GM12892 (cell line): ENCODE results near the gene NIF3L1.
"Not testable (repeated sequence)": the region's sequence is repeated elsewhere in the genome, so short reads cannot be mapped to it uniquely, and the experiment has no call there.

ENCODE experiments used
- DNase-seq: peaks from one replicate; pipeline ENCODE4 v3.0.0; 2011; ENCODE audit not compliant: insufficient read length
- FAIRE-seq: peaks from 2 replicates; lab custom pipeline; 2011; peaks lifted over from hg19 to GRCh38; lab: Jason Lieb, UNC
- POLR2A ChIP-seq: IDR thresholded peaks from 2 replicates; pipeline ENCODE4 v1.6.1; 2011; ENCODE audit warnings: low read depth, low read length, control low read depth
- POLR2AphosphoS5 ChIP-seq: IDR thresholded peaks from 2 replicates; pipeline ENCODE4 v1.6.1; 2011; ENCODE audit warnings: low read depth, low read length, control low read depth
- TAF1 ChIP-seq: IDR thresholded peaks from 2 replicates; pipeline ENCODE4 v1.6.1; 2011; ENCODE audit warnings: low read depth, mild to moderate bottlenecking, control low read depth, low read length, borderline replicate concordance

NIF3L1 gene

GRCh38 chr2:200852605-200853004, 36.6 kb upstream of the NIF3L1 start:
- FAIRE-seq (no peak), DNase-seq (no peak)
- TF ChIP-seq POLR2AphosphoS5 = no peak
- no peak for TF ChIP-seq TAF1
- TF ChIP-seq POLR2A = no peak

DNA sequence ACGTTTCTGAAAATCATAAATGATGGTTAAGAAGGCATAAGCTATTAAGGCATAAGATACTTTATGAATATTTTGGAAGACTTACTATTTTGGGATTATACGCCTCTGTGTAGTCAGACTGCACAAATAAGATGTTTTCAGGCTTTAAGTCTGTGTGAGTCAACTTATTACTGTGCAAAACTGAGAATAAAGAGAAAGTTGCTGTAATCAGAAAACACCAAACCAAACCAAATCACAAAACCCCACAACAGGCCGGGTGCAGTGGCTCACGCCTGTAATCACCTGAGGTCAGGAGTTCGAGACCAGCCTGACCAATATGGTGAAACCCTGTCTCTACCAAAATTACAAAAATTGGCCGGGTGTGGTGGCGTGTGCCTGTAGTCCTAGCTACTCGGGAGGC, 32.4 kb upstream of the NIF3L1 start:
- DNase-seq (no peak), FAIRE-seq (no peak)
- TF ChIP-seq POLR2A = no peak
- no peak for TF ChIP-seq POLR2AphosphoS5
- TF ChIP-seq TAF1 = no peak

DNA sequence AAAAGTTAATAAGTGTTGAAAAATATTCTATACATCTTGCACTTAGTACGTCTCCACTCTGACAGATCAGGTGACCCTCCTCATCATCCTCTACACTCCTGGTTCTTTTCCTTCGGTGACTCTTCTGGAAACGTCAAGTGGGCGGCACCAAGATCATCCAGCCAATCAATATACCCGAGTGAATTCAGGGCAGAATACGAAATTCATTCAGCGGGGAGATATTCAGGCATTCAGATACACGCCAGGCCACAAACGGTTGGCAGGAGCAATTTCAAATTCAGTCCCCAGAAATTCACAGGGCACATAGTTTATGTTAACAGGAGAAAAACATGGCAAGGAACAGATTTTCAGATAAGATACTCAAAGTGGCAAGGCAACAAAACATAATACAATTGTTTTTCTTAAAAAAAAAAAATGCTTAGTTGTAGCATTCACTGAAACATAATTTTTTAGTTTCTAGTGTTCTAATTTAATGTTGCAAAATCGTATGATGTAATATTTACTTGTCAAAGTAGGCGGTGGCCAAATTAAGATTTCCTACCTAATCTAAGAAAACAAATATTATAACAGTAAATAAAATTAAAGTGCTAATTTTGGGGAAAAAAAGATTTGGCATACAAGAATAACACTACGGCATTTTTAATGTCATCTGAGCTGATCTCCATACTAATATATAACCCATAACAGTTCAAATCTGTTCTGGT, 28.9 kb upstream of the NIF3L1 start:
- no peak for FAIRE-seq
- TF ChIP-seq POLR2A (no peak), POLR2AphosphoS5 (no peak), TAF1 (no peak)
- no peak for DNase-seq

DNA sequence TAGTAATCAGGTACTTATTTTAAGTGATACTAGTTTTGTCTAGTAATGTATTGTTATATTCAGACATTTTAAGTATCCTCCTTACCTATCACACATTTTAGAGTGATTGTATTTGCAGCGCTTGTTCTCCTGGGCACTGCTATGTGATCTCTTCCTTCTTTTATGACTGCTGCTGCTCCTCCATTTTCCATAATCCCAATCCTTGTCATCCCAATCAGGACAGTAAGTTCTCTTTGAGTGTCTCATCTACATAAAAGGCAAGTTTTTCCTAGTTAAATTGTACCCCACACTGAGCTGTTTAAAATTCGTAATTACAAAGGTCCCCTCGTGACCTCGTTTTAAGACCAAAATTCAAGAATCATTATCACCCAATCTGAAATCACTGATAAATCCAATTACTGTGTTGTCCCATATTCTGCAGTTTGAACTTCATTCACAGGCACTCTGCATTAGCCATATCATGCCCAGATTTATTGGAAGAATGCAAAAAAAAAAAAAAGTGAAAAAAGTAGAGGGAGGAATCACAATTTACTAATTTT, 27.5 kb upstream of the NIF3L1 start:
- DNase-seq (no peak), FAIRE-seq (no peak)
- TF ChIP-seq TAF1 (no peak), POLR2A (no peak), POLR2AphosphoS5 (no peak)

DNA sequence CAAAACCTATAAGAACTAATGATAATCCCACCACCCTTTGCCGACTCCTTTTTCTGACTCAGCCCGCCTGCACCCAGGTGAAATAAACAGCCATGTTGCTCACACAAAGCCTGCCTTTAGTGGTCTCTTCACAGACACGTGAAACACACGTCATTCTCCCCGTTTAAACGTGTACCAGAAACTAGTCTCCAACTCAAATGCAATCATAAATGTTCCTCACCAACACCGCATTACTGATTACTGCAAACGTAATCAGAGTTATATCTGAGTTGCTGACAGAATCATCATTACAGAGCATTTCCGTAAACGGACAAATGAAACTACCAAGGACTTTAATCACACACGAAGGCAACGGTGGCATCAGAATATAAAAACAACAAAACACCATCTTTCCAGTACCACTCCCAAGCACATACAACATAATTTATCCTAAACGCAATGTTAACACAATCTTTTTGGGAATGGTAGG, 26.6 kb upstream of the NIF3L1 start:
- TF ChIP-seq POLR2AphosphoS5 (no peak; the same call in 1 of the 2 replicates), POLR2A (peak; percentile 41), TAF1 (no peak)
- peak; percentile 78 for FAIRE-seq
- DNase-seq = no peak

DNA sequence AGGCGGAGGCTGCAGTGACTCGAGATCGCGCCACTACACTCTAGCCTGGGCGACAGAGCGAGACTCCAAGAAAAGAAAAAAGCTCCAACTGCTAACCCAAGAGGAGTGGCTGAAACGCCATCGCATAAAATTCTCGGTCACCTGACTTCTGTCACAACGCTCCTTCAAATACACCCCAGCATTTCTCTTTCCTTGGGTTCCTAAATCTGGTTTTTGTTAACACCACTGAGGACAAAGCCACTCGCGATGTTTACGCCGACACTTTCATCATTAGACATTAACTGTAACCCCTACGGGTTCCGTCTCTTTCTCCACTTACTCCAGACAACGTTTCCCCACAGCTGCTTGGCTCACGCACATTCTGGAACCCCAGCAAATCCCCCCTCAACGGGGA, 25.4 kb upstream of the NIF3L1 start:
- TF ChIP-seq POLR2AphosphoS5 (no peak), POLR2A (no peak), TAF1 (no peak)
- no peak for FAIRE-seq
- no peak for DNase-seq

- FAIRE-seq (peak; percentile 99), DNase-seq (peak; percentile 82)
- TF ChIP-seq POLR2AphosphoS5 (peak; percentile 99), POLR2A (peak; percentile 99), TAF1 (peak; percentile 89; the same call in 1 of the 2 replicates)
These were observed 24.8 kb upstream of the NIF3L1 start, which contains the start of gene CLK1 for GRCh38 chr2:200864176-200865034. TSS of gene CLK1 (minus strand) at chr2:200864658. CDS start at chr2:200861862, 2,796 bp downstream.

GRCh38 chr2:200869014-200869413, 20.2 kb upstream of the NIF3L1 start:
- no peak for FAIRE-seq
- DNase-seq = no peak

DNA sequence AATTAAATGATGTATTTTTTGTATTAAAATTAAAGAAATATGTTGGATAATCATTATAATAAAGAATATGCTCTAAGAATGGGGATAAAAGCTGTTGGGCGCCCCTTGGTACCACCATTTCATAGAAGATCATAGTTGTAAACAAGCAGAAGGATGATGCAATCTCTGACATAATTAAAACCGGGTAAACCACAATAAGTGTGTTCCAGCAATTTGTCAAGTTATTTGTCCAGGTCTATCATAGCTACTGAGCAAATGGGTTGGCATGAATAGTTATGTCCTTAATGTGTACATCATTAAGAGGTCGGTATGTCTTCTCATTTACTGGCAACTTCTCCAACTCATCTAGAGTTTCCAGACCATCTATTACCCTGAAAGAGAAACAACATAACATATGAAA, 18.0 kb upstream of the NIF3L1 start:
- DNase-seq = no peak
- TF ChIP-seq POLR2A (no peak), TAF1 (no peak), POLR2AphosphoS5 (no peak)
- FAIRE-seq = no peak

More at GRCh38 chr2:200869014-200869413, 20.2 kb upstream of the NIF3L1 start:
- TF ChIP-seq POLR2A = no peak
- TF ChIP-seq POLR2AphosphoS5 = no peak
- TF ChIP-seq TAF1 = no peak

DNA sequence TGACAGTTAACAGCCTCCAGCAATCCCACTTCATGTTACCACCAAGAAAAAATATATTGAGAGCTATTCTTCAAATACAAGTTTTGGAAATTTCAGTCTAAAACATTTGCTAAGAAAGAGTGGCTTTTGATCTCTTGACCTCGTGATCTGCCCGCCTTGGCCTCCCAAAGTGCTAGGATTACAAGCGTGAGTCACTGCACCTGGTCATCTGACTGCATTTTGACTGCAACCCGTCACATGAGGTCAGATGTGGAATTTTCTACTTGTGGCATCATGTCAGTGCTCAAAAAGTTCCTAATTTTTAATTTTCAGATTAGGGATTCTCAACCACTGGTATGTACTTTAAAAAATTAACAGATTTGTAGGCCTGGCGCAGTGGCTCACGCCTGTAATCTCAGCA, 15.6 kb upstream of the NIF3L1 start:
- no peak for TF ChIP-seq TAF1
- no peak for TF ChIP-seq POLR2A
- no peak for TF ChIP-seq POLR2AphosphoS5
- no peak for FAIRE-seq
- no peak for DNase-seq

DNA sequence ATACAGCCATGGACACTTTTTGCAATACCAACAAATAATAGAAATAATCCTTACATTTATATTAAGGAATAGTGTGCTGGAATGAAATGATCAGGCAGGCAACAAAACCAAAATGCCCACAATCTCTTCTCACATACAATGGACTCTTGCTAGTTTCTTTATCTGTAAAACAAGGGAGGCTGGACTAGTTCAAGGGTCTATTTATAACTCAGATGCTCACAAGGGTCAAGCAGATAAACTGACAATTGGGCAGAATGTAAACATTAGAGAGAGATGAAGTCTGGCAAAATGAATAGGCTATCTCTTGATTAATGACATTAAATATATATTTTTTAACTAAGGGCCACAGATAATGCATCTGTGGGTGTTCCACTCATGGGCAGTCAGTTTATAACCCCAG, 11.7 kb upstream of the NIF3L1 start:
- no peak for DNase-seq
- FAIRE-seq = no peak
- TF ChIP-seq POLR2AphosphoS5 (no peak), POLR2A (no peak), TAF1 (no peak)

- FAIRE-seq = no peak
- TF ChIP-seq POLR2A = no peak
- TF ChIP-seq POLR2AphosphoS5 = no peak
- TF ChIP-seq TAF1 = no peak
- DNase-seq = no peak
These were observed 10.8 kb upstream of the NIF3L1 start for GRCh38 chr2:200878289-200878880.

DNA sequence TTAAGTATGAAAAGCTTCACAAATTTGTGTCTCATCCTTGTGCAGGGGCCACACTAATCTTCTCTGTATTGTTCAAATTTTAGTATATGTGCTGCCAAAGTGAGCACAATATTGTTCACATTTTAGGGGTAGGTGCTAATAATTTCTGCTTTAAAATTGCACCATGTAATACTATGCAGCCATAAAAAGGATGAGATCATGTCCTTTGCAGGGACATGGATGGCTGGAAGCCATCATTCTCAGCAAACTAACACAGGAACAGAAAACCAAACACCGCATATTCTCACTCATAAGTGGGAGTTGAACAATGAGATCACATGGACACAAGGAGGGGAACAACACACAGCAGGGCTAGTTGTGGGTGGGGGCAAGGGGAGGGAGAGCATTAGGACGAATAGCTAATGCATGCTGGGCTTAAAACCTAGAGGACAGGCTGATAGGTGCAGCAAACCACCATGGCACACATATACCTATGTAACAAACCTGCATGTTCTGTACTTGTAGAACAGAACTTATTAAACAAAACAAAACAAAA, 7.4 kb upstream of the NIF3L1 start:
- DNase-seq, FAIRE-seq: not testable (repeated sequence)
